Right lobe of liver (tissue), 4 donors: ENCODE data around the gene SERPINB5.

ENCODE experiments used
- POLR2A ChIP-seq: fragments of 450-650 bp; IDR thresholded peaks from one replicate; pipeline ENCODE4 v1.6.1; 2017; ENCODE audit warnings: antibody characterized with exemption, mild to moderate bottlenecking
- TF ChIP-seq, protein P1 (sequence below), 4 donors: fragments of 200-600 bp in 3 of 4; fragments of 450-650 bp in 1 of 4; IDR thresholded peaks; one replicate each; pipeline versions ENCODE4 v1.5.1 to v1.8.0; 2016 to 2022; ENCODE audit warnings: antibody characterized with exemption in 4 of 4, mild to moderate bottlenecking in 2 of 4
- donor health status: DM: no; HTN: no; CAD: no.
- donor health status: DM: no; HTN: no; CAD: no.
- donor health status: DM: no; HTN: yes; CAD: no.

DNA sequence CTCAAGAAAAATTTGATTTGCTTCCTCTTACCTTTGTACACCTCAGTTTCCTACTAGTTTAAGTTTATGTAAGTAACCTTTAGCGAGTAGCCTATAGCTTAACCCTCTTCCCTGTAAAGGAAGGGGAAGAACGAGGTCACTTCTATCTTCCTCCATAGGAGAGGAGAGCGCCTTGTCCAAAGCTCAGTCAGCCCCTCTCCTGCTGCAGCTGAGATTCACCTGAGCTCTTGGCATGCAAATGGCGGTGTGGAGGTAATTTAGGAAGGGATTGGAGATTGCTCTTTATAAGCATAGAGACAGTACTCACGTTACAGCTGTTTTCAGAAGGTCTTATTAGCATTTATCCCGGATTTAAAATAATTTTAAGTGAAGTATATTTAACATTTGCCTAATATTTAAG lies 37.6 kb downstream of the SERPINB5 start:
- TF ChIP-seq, protein P1, sequence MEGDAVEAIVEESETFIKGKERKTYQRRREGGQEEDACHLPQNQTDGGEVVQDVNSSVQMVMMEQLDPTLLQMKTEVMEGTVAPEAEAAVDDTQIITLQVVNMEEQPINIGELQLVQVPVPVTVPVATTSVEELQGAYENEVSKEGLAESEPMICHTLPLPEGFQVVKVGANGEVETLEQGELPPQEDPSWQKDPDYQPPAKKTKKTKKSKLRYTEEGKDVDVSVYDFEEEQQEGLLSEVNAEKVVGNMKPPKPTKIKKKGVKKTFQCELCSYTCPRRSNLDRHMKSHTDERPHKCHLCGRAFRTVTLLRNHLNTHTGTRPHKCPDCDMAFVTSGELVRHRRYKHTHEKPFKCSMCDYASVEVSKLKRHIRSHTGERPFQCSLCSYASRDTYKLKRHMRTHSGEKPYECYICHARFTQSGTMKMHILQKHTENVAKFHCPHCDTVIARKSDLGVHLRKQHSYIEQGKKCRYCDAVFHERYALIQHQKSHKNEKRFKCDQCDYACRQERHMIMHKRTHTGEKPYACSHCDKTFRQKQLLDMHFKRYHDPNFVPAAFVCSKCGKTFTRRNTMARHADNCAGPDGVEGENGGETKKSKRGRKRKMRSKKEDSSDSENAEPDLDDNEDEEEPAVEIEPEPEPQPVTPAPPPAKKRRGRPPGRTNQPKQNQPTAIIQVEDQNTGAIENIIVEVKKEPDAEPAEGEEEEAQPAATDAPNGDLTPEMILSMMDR (IDR thresholded peaks at IDR 0.05), result no peak
- TF ChIP-seq POLR2A, result no peak
